Lung microvascular endothelial cell (primary cell): ENCODE data around the gene VWCE. TPM values are rescaled to one million over a fixed set of nuclear protein-coding genes. Genes with fewer than 3 reads are reported as not detected.
"Not testable (repeated sequence)": the region's sequence is repeated elsewhere in the genome, so short reads cannot be mapped to it uniquely, and the experiment has no call there.

Experiments used
- DNase-seq, 2 donors: peaks; one replicate each; pipeline versions ENCODE4 v3.0.0 to v3.0.0-alpha.2; 2010; ENCODE audit warnings: low read depth in 2 of 2
- total RNA-seq: library from RNA; depleted of rRNA; stranded (reverse); fragments of >200 nt; gene quantifications from 2 replicates; pipeline ENCODE4 v1.2.1, GENCODE V29; 2014

The VWCE gene
- total RNA-seq, 1 donor from 2014 or later, result 0.60 TPM

DNA sequence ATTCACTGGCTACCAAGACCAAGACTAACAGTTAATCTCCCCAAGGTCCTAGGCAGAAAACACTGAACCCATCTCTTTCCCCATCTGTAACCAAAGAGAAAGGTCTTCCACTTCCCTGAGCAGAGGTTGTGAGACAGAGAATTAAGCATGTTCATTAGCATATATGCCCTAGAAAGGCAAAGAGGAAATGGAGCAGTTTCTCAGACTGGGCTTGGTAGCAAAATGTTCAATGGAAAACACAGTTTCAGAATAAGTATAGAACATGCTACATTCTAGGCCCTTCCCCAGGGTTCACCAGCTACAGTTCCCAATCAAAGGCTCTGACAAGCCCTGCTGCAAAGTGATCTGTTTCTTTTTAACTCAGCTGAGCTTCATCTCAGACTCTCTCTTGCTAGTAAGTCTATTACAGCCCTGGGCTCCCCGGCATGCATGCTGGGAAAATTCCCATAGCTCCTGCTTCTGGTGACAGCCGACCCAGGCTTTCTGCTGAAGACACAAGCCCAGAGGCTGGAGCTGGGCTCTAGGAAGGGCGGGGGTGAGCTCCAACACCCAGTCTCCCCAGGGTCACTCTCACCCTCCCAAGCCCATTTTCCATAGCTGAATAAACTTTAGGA is 81.3 kb downstream of the VWCE start:
- not testable (repeated sequence) for DNase-seq

DNA sequence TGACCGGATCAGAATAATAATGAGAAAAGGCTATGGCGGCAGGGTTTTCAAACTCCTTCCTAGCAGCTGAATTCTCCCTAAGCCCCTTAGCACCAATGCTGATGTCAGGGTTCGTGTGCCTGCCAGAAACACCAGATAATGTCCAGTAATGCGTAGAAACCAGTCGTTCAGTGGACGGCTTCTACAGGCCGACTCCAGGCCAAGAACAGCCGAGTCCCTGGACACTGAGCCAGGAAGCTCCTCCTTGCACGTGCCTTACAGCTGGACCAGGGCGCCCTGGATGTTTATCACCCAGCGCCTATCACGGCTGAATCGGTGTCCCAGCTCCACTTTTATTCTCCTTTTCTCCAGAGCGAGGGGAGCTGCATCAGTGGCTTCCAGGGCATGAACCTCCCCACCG is 82.9 kb downstream of the VWCE start:
- DNase-seq, result not testable (repeated sequence)

DNA sequence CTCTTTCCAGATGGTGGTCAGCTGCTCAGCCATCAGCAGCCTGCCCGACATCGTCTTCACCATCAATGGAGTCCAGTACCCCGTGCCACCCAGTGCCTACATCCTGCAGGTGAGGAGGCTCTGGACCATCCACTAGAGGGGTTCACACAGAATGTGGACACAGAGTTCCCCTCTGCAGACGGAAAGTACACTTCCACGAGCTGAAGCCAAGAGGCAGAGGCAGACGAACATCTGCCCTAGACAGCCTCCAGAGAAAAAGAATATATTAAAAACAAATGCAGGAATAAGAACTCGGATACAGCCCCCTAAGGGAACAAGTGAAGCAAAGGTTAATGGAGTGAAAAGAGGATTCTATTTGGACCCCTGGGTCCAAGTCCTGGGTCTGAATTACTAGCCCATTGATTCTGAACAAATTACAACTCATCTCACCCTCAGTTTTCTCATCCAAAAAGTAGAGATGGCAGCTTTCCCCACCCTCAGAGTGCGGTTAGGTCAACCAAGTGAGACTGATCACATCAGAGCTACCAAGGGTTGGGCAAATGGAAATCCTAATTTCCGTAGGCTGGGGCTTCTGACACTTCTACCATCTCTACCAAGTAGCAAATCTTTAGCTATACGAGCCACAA is 83.7 kb downstream of the VWCE start:
- not testable (repeated sequence) for DNase-seq

DNA sequence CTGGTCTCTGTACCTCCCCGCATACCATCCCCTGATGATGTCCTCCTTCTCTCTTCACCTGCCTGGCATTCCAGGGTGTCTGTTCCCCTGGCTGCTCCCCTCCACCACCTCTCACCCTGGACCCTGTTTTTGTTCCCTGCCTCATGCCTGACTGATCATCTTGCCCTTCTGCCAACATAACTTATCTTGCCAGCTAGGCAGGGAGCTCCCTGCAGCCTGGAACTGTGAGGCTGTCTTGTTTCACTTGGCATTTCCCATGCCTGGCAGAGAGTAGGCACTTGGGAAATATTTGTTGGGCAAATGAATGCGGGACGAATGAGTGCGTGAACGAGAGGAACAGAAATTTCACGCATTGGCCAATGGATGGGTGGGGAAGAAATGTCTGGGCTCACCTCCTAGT is 84.5 kb downstream of the VWCE start:
- DNase-seq, result not testable (repeated sequence)

Other genes with a start within 250 kb of the VWCE start
- gene CD5, start 192.8 kb downstream of the VWCE start, total RNA-seq, result not detected in 2 replicates
- 4.4 and 6.2 TPM in 2 replicates for gene VPS37C, start 133.9 kb downstream of the VWCE start, total RNA-seq
- gene PGA3, start 91.8 kb downstream of the VWCE start, total RNA-seq, result not detected in 2 replicates
- not detected in 2 replicates for gene PGA4, start 73.0 kb downstream of the VWCE start, total RNA-seq
- not detected in 2 replicates for gene PGA5, start 54.1 kb downstream of the VWCE start, total RNA-seq
- gene DDB1, start 37.8 kb upstream of the VWCE start, total RNA-seq, result 234 and 238 TPM in 2 replicates
- gene TKFC, start 37.9 kb upstream of the VWCE start, total RNA-seq, result 10.0 and 14.5 TPM in 2 replicates
- 38.1 and 76.4 TPM in 2 replicates for gene CYB561A3, start 66.6 kb upstream of the VWCE start, total RNA-seq
- 8.5 and 16.5 TPM in 2 replicates for gene TMEM138, start 67.1 kb upstream of the VWCE start, total RNA-seq
- 7.6 and 11.9 TPM in 2 replicates for gene TMEM216, start 97.3 kb upstream of the VWCE start, total RNA-seq
- gene CPSF7, start 134.7 kb upstream of the VWCE start, total RNA-seq, result 8.7 and 10.3 TPM in 2 replicates
- gene SDHAF2, start 134.8 kb upstream of the VWCE start, total RNA-seq, result 38.1 and 68.8 TPM in 2 replicates
- gene LRRC10B, start 213.4 kb upstream of the VWCE start, total RNA-seq, result not detected in 2 replicates